ENCODE measurements around the gene C9orf43. TPM values are rescaled to one million over a fixed set of nuclear protein-coding genes. Genes with fewer than 3 reads are reported as not detected.
"Not testable (repeated sequence)": the region's sequence is repeated elsewhere in the genome, so short reads cannot be mapped to it uniquely, and the experiment has no call there.

The C9orf43 gene, protein sequence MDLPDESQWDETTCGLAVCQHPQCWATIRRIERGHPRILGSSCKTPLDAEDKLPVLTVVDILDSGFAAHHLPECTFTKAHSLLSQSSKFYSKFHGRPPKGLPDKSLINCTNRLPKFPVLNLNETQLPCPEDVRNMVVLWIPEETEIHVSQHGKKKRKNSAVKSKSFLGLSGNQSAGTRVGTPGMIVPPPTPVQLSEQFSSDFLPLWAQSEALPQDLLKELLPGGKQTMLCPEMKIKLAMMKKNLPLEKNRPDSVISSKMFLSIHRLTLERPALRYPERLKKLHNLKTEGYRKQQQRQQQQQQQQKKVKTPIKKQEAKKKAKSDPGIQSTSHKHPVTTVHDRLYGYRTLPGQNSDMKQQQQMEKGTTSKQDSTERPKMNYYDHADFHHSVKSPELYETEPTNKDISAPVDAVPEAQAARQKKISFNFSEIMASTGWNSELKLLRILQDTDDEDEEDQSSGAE
- polyA plus RNA-seq (2014; cell fraction: cytosol; rRNA removed): 0.06 TPM in 1 of 2 replicates, not detected in the other
- polyA plus RNA-seq (2014; cell fraction: nucleus; rRNA removed): 1.9 TPM in 1 of 2 replicates, not detected in the other

GRCh38 chr9:113410207-113410864, at the start of gene C9orf43, which contains the start of gene POLE3:
C9orf43 (plus strand) TSS chr9:113410747; CDS start chr9:113413494, 2,747 bp downstream.
POLE3 (minus strand) TSS chr9:113410675; CDS start chr9:113410293, 382 bp downstream.
- peak; percentile 94 for DNase-seq (ENCODE audit: low spot score)

- DNase-seq (ENCODE audit: low spot score): no peak
Observed at GRCh38 chr9:113361304-113362018, 49.1 kb upstream of the C9orf43 start.

- DNase-seq (ENCODE audit: low spot score): no peak
Observed at GRCh38 chr9:113363336-113363735, 47.2 kb upstream of the C9orf43 start.

DNA sequence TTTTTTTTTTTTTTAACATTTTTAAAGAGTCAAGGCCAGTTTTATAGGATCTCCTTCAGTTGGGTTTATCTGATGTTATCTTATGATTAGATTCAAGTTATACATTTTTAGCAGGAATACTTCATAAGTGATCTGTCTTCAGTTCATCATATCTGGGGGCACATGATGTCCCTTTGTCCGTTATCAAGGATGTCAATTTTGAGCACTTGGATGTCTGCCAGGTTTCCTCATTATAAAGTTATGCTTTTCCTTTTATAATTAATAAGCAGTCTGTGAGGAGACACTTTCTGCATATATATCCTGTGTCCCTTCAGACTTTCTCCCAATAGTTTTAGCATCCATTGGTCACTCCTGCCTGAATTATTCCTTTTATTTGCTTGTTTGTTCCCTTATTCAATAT, 45.6 kb upstream of the C9orf43 start:
- DNase-seq (ENCODE audit: low spot score): no peak

DNA sequence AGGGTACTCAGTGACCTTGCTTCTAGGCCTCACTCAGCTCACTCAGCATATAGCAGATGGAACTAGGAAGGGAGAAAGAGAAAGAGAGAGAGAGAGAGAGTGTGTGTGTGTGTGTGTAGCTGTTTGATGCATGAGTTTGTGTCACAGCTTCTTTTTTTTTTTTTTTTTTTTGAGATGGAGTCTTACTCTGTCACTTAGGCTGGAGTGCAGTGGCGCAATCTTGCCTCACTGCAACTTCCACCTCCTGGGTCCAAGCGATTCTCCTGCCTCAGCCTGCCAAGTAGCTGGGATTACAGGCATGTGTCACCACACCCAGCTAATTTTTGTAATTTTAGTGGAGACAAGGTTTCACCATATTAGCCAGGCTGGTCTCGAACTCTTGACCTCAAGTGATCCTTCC, 44.9 kb upstream of the C9orf43 start:
- DNase-seq (ENCODE audit: low spot score): not testable (repeated sequence)

GRCh38 chr9:113368348-113368981, 42.1 kb upstream of the C9orf43 start:
- no peak for DNase-seq (ENCODE audit: low spot score)

DNA sequence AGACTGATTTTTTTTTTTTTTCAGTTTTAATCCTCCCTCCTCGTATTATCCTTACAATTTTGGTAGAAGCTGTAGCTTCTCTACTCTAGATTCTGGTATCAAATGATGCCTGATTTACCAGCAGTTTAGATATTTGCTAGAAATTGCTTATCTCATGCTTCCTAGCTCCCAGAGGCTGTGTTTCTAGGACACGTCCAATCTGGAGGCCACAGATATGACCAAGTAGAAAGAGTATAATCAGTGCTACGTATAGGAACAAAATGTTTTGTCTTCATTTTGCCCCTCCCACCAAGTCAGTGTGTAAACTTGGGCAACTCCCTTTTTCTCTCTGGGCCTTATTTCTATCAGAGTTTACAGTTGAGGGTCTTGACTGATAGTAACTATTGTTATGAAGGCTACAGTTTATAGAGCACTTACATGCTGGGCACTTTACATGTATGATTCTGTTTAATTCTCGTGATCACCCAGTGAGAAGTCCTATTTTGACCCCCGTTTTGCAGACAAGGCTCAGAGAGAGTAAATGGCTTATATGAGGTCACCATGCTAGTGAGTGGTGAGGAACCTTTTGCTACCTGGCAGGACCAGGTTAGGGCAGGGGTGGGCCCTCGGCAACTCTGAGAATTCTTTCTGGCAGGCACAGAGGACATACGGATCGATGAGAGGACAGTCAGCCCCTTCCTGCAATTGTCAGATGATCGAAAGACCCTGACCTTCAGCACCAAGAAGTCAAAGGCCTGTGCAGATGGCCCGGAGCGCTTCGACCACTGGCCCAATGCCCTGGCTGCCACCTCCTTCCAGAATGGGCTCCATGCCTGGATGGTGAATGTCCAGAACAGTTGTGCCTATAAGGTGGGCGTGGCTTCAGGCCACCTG, 41.3 kb upstream of the C9orf43 start:
- DNase-seq (ENCODE audit: low spot score): no peak

- DNase-seq (ENCODE audit: low spot score): no peak
Observed at GRCh38 chr9:113369855-113370140, 40.7 kb upstream of the C9orf43 start.

DNA sequence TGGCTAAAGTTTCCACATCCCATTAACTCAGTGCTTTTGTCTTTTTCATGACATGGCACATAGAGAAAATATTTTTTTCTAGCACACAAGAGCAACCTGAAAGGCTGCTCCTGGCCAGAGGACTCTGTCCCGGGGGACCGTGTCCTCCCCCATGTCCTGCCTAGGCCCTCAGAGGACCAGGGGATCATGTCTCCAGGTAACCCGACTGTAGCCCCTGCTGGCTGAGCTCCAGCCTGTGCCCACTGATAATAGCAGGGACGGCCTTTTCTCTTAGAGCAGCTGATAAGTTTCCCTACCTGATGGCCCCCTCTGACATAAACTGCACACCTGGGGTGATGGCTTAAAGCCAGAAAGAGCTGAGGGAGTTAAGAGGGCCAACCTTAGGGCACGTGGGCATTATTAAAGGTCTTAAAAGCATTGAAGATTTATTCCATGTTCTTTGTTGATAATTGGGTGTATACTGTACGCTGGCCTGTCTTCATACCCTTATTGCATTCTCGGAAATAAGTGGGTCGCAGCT, 39.7 kb upstream of the C9orf43 start:
- DNase-seq (ENCODE audit: low spot score): no peak

- DNase-seq (ENCODE audit: low spot score): no peak
Observed at GRCh38 chr9:113372059-113372458, 38.5 kb upstream of the C9orf43 start.

DNA sequence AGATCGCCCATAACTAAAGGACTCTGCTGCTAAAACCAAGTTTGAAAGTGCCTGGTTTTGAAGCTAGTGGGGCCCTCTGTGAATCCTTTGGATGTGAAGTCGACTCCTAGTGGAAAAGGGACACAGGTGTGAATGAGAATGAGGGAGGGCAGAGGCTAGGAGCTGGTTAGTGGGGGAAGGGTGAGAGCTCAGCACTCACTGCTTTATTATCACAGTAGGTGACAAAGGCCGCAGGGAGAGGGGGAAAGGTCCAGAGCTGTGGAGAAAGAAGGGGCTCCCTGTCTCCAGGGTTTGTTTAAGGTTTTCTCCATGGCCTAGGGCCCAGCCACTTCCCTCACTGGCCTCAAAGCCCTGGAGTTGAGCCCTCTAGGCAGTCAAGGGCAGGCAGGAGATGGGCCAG, 37.3 kb upstream of the C9orf43 start:
- no peak for DNase-seq (ENCODE audit: low spot score)

DNA sequence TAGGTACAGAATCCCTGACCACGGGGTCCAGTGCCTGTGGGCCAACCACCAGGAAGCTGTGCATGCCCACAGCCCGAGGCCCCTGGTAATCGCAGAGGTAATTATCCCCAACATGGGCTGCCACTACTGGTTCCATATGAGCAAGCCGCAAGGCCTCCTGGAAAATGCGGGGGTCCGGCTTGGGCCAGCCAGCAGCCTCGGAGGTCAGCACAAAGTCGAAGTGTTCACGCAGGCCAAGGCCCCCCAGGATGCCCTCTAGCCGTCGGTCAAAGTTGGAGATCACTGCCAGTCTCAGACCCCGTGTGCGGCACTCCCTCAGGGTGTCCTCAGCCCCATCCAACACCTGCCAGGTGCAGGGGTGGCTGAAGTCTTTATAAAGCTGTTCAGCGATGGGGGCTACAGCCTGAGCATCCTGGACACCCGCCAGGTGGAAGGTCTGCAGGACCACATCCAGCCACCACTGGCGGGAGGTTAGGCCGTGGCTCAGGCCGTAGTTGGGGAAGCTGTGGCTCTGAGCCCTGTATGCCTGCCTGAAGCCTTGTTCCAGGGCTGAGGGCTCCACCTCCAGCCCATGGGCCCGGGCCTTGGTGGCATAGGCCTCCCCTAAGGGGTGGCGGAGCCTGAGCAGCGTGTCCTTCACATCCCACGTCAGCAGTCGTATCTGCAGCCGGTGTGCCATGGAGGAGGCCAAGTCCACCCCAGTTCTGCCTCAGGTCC, 36.7 kb upstream of the C9orf43 start:
- DNase-seq (ENCODE audit: low spot score): no peak

- no peak for DNase-seq (ENCODE audit: low spot score)
Observed at GRCh38 chr9:113375057-113376023, 35.2 kb upstream of the C9orf43 start.

GRCh38 chr9:113376634-113377567, 33.6 kb upstream of the C9orf43 start, which contains the start of gene HDHD3:
HDHD3 (minus strand) TSS chr9:113376986; CDS start chr9:113374354, 2,632 bp downstream.
- DNase-seq (ENCODE audit: low spot score): peak; percentile 72

DNA sequence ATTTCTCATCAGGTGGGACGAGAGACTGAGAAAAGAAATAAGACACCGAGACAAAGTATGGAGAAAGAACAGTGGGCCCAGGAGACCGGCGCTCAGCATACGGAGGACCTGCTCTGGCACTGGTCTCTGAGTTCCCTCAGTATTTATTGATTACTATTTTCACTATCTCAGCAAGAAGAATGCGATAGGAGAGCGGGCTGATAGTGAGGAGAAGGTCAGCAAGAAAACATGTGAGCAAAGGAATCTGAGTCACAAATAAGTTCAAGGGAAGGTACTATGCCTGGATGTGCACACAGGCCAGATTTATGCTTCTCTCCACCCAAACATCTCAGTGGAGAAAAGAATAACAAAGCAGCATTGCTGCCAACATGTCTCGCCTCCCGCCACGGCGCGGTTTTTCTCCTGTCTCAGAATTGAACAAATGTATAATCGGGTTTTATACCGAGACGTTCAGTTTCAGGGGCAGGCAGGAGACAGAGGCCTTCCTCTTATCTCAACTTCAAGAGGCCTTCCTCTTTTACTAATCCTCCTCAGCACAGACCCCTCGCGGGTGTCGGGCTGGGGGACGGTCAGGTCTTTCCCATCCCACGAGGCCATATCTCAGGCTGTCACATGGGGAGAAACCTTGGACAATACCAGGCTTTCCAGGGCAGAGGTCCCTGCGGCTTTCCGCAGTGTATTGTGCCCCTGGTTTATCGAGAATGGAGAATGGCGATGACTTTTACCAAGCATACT, 31.3 kb upstream of the C9orf43 start:
- not testable (repeated sequence) for DNase-seq (ENCODE audit: low spot score)

DNA sequence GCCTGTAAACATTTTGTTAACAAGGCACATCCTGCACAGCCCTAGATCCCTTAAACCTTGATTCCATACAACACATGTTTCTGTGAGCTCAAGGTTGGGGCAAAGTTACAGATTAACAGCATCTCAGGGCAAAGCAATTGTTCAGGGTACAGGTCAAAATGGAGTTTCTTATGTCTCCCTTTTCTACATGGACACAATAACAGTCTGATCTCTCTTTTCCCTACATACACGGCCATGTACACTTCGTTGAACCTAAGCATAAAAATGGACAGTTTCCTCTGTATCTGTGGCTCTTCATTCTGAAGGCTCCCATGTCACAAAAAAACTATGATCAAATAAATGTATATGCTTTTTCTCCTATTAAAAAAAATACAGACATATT, 30.7 kb upstream of the C9orf43 start:
- DNase-seq (ENCODE audit: low spot score): not testable (repeated sequence)
